Astrocyte of the spinal cord (primary cell): Measurements from ENCODE around the gene NTNG1.

ENCODE experiments used
- DNase-seq: peaks from one replicate; pipeline ENCODE4 v3.0.0; 2011; ENCODE audit warnings: low read depth, low spot score
- H3K4me3 ChIP-seq: 2 replicates; pipeline ENCODE4 v1.5.1; 2011; ENCODE audit warnings: low read depth, mild to moderate bottlenecking, low read length, moderate library complexity
- in situ Hi-C: cut with HindIII; loops from 2 replicates; pipeline ENCODE4 v1.10.0; 2017; ENCODE audit warnings: low sequenced_read_pairs
- TF ChIP-seq, protein P1 (sequence below): IDR thresholded peaks from 2 replicates; pipeline ENCODE4 v1.5.1; 2012; ENCODE audit warnings: low read depth, mild to moderate bottlenecking, low read length, inconsistent platforms

The NTNG1 gene

DNA sequence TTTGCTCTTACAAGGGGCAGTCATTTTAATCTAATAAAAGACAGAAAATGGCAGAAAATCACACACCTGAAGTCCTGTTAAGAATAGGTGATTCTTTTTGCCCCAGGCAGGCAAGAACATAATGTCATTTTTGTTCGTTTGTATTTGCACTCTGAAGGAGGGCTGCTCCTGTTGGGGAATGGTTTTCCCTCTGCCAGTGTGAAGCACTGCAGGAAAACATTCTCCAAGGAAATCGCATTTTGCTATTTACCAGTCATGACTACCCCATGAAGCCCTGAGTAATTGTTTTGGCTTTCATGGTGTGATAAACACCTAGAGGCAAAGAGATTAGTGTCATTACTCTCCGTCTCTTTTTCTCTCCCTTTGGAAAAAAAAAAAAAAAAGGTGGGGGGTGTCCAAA, 345.5 kb downstream of the NTNG1 start:
- in situ Hi-C loops: no loop called here
- TF ChIP-seq, protein P1, sequence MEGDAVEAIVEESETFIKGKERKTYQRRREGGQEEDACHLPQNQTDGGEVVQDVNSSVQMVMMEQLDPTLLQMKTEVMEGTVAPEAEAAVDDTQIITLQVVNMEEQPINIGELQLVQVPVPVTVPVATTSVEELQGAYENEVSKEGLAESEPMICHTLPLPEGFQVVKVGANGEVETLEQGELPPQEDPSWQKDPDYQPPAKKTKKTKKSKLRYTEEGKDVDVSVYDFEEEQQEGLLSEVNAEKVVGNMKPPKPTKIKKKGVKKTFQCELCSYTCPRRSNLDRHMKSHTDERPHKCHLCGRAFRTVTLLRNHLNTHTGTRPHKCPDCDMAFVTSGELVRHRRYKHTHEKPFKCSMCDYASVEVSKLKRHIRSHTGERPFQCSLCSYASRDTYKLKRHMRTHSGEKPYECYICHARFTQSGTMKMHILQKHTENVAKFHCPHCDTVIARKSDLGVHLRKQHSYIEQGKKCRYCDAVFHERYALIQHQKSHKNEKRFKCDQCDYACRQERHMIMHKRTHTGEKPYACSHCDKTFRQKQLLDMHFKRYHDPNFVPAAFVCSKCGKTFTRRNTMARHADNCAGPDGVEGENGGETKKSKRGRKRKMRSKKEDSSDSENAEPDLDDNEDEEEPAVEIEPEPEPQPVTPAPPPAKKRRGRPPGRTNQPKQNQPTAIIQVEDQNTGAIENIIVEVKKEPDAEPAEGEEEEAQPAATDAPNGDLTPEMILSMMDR: no peak
- no peak for DNase-seq
- H3K4me3 ChIP-seq: no peak overlapping the region

DNA sequence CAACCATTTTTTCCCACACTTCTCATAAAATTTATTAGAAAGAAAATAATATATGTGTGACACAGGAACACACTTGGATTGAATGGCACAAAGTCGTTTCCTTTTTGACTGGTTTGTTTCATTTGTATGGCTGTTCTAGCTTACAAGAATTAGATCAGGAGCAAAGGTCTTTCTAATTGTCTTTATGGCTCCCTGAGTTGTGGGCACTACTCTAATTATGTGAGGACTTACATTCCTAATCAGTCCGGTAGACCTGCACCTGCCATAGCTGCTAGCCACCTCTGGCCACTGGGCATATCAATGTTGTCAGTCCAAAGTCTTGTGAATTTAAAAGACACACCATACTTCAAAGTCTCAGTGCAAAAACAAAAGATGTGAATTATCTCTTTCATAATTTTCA, 346.7 kb downstream of the NTNG1 start:
- DNase-seq: no peak
- in situ Hi-C loops: no loop called here
- TF ChIP-seq, protein P1: no peak
- no peak overlapping the region for H3K4me3 ChIP-seq

DNA sequence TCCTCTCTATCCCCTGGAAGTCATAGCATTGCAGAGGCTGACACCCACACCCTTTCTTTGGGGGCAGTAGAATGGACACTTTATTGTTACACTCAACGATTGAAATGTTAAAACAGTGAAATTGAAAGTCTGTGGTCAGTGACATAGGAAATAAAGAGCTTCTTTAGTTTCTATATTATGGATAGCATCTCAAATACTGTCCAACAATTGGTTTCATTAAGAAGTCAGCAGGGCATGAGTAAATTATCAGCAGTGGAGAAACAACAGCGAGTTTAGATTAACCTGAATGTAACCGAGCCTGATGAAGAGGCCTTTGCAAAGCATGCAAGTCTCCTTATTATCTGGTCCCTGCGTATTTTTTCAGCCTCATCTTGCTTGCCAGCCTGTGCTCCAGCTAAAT, 350.7 kb downstream of the NTNG1 start:
- TF ChIP-seq, protein P1: no peak
- no peak overlapping the region for H3K4me3 ChIP-seq
- DNase-seq: no peak
- in situ Hi-C loops: no loop called here

DNA sequence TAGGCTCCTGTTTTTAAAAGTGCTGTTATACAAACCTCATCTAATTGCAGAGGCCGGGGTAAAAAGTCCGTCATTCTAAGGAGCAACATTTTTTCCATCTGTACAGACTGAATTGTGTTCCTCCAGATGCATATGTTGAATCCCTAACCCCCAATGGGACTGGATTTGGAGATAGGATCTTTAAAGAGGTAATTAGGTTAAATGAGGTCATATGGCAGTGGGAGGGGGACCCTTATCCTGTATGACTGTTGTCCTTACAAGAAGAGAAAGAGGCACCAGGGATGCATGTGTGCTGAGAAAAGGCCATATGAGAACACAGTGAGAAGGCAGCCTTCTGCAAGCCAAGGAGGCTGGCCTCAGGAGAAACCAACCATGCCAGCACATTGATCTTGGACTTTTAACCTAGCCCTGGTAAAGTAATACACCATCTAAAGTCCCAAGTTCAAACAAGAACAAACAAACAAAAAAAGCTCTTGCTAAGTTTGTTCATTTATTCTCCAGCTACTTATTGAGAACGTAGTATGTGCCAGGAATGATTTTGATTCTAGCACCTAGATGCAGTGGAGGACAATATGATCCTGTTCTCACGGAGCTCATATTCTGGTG, 352.4 kb downstream of the NTNG1 start:
- no peak overlapping the region for H3K4me3 ChIP-seq
- in situ Hi-C loops: no loop called here
- TF ChIP-seq, protein P1: no peak
- no peak for DNase-seq

DNA sequence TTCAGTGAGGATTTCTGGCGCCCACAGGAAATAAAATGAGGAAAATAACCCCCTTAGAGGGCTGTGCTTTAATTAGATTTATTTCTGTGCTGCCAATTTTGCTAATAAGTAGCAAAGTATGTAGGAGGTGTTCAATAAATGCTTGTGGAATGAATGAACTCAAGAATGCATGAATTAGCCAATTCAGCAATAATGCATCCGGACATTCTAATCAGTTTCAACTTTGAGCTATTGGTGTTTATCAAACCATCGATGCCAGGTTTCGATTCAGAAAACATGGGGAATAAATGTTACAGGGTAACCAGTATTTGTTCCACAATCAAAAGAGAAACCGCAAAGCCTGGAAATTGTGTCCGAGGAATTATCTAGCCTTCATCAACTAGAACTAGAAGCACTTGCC, 353.2 kb downstream of the NTNG1 start:
- no peak for DNase-seq
- TF ChIP-seq, protein P1: no peak
- in situ Hi-C loops: no loop called here
- no peak overlapping the region for H3K4me3 ChIP-seq

DNA sequence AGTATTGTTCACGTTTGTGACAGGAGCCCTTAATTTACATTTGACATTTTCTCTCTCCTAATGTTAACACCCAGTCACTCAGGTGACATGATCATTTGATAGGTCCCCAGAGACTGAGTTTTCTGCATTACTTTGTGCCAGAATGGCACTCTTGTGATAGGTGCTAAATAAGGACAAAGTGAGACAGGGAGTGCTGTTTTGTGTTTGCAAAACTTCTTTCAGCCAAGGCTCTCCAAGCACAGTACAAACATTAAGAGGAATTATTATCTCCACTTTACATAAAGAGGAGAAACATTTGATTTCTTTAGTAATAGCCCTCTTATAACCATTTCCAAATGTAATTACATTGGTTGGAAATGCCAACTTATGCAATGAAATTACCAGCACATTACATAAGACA, 355.2 kb downstream of the NTNG1 start:
- no peak overlapping the region for H3K4me3 ChIP-seq
- no peak for DNase-seq
- TF ChIP-seq, protein P1: no peak
- in situ Hi-C loops: no loop called here
